HEK293 (cell line): ENCODE data around the gene TNNI3K.

ENCODE experiments used
- HOXC10 ChIP-seq: sonication (generic); formaldehyde crosslinking; IDR thresholded peaks from 2 replicates; pipeline ENCODE4 v1.8.1; 2023; ENCODE audit warnings: mild to moderate bottlenecking, missing genetic modification reagents
- KLF7 ChIP-seq: fragments of 450-650 bp; formaldehyde crosslinking; IDR thresholded peaks from 2 replicates; pipeline ENCODE4 v1.5.1; 2016; ENCODE audit warnings: missing biosample characterization, missing genetic modification characterization, borderline replicate concordance
- SP3 ChIP-seq: fragments of 450-650 bp; formaldehyde crosslinking; IDR thresholded peaks from 2 replicates; pipeline ENCODE4 v1.5.1; 2016; ENCODE audit warnings: missing biosample characterization, missing genetic modification characterization
- ZNF274 ChIP-seq, 2 experiments: fragments of 200-500 bp in 1 of 2; fragments of 450-650 bp in 1 of 2; sonication (Bioruptor generic) in 1 of 2; formaldehyde crosslinking in 1 of 2; IDR thresholded peaks; 2 replicates each; pipeline versions ENCODE4 v1.5.1 to v1.6.1; 2014 to 2016; ENCODE audit warnings: borderline replicate concordance in 1 of 2, inconsistent platforms in 1 of 2, low read length in 1 of 2, missing biosample characterization in 1 of 2, missing genetic modification characterization in 1 of 2
- ZNF292 ChIP-seq: fragments of 450-650 bp; formaldehyde crosslinking; IDR thresholded peaks from 2 replicates; pipeline ENCODE4 v1.5.1; 2016; ENCODE audit warnings: low read depth, missing biosample characterization, missing genetic modification characterization, borderline replicate concordance
- ZNF335 ChIP-seq: fragments of 450-650 bp; formaldehyde crosslinking; conservative IDR thresholded peaks from 2 replicates; pipeline ENCODE4 v1.5.1; 2016; ENCODE audit warnings: missing biosample characterization, missing genetic modification characterization
- ZNF404 ChIP-seq: fragments of 450-650 bp; formaldehyde crosslinking; IDR thresholded peaks from 2 replicates; pipeline ENCODE4 v1.5.1; 2017; ENCODE audit warnings: missing biosample characterization, missing genetic modification characterization
- ZNF510 ChIP-seq: fragments of 450-650 bp; formaldehyde crosslinking; IDR thresholded peaks from 2 replicates; pipeline ENCODE4 v1.5.1; 2018; ENCODE audit warnings: mild to moderate bottlenecking, missing genetic modification characterization, missing biosample characterization; ENCODE audit not compliant: insufficient replicate concordance
- ZNF514 ChIP-seq: fragments of 450-650 bp; formaldehyde crosslinking; IDR thresholded peaks from 2 replicates; pipeline ENCODE4 v1.5.1; 2016; ENCODE audit warnings: missing biosample characterization, missing genetic modification characterization
- ZNF558 ChIP-seq: fragments of 450-650 bp; formaldehyde crosslinking; IDR thresholded peaks from 2 replicates; pipeline ENCODE4 v1.5.1; 2016; ENCODE audit warnings: missing biosample characterization, missing genetic modification characterization
- ZNF785 ChIP-seq: fragments of 450-650 bp; formaldehyde crosslinking; IDR thresholded peaks from 2 replicates; pipeline ENCODE4 v1.5.1; 2016; ENCODE audit warnings: missing biosample characterization, missing genetic modification characterization
- TF ChIP-seq, protein P1 (sequence below): fragments of 450-650 bp; formaldehyde crosslinking; conservative IDR thresholded peaks from 2 replicates; pipeline ENCODE4 v1.5.1; 2016; ENCODE audit warnings: low read depth, missing biosample characterization, missing genetic modification characterization
- TF ChIP-seq, protein P2 (sequence below): fragments of 450-650 bp; formaldehyde crosslinking; IDR thresholded peaks from 2 replicates; pipeline ENCODE4 v1.5.1; 2016; ENCODE audit warnings: missing biosample characterization, missing genetic modification characterization
- TF ChIP-seq, protein P3 (sequence below): fragments of 450-650 bp; formaldehyde crosslinking; IDR thresholded peaks from 2 replicates; pipeline ENCODE4 v1.5.1; 2016; ENCODE audit warnings: missing biosample characterization, missing genetic modification characterization, borderline replicate concordance
- TF ChIP-seq, protein P4 (sequence below): fragments of 450-650 bp; formaldehyde crosslinking; IDR thresholded peaks from 2 replicates; pipeline ENCODE4 v1.5.1; 2016; ENCODE audit warnings: missing biosample characterization, missing genetic modification characterization
- TF ChIP-seq, protein P5 (sequence below): fragments of 450-650 bp; formaldehyde crosslinking; IDR thresholded peaks from 2 replicates; pipeline ENCODE4 v1.5.1; 2017; ENCODE audit warnings: missing biosample characterization, missing genetic modification characterization

TNNI3K gene

GRCh38 chr1:74197657-74198552 is 37.3 kb upstream of the TNNI3K start, which contains the start of the genes FPGT and LRRIQ3 (continued):
- TF ChIP-seq, protein P1, sequence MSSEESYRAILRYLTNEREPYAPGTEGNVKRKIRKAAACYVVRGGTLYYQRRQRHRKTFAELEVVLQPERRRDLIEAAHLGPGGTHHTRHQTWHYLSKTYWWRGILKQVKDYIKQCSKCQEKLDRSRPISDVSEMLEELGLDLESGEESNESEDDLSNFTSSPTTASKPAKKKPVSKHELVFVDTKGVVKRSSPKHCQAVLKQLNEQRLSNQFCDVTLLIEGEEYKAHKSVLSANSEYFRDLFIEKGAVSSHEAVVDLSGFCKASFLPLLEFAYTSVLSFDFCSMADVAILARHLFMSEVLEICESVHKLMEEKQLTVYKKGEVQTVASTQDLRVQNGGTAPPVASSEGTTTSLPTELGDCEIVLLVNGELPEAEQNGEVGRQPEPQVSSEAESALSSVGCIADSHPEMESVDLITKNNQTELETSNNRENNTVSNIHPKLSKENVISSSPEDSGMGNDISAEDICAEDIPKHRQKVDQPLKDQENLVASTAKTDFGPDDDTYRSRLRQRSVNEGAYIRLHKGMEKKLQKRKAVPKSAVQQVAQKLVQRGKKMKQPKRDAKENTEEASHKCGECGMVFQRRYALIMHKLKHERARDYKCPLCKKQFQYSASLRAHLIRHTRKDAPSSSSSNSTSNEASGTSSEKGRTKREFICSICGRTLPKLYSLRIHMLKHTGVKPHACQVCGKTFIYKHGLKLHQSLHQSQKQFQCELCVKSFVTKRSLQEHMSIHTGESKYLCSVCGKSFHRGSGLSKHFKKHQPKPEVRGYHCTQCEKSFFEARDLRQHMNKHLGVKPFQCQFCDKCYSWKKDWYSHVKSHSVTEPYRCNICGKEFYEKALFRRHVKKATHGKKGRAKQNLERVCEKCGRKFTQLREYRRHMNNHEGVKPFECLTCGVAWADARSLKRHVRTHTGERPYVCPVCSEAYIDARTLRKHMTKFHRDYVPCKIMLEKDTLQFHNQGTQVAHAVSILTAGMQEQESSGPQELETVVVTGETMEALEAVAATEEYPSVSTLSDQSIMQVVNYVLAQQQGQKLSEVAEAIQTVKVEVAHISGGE (tag by site-specific recombination): peak; percentile 52
- TF ChIP-seq HOXC10 (no peak), KLF7 (tag by site-specific recombination) (no peak), ZNF514 (tag by site-specific recombination) (no peak), ZNF335 (tag by site-specific recombination) (peak; percentile 54; the same call in 1 of the 2 replicates), ZNF274 (IDR thresholded peaks at IDR 0.05; ENCODE audit: low read length) (no peak), ZNF274 (tag by site-specific recombination; IDR thresholded peaks at IDR 0.05; ENCODE audit: borderline replicate concordance) (no peak), ZNF404 (tag by site-specific recombination) (no peak), ZNF785 (tag by site-specific recombination) (no peak), ZNF292 (no peak), SP3 (tag by site-specific recombination) (peak; percentile 73), ZNF510 (no peak), ZNF558 (tag by site-specific recombination) (no peak)
- TF ChIP-seq, protein P2, sequence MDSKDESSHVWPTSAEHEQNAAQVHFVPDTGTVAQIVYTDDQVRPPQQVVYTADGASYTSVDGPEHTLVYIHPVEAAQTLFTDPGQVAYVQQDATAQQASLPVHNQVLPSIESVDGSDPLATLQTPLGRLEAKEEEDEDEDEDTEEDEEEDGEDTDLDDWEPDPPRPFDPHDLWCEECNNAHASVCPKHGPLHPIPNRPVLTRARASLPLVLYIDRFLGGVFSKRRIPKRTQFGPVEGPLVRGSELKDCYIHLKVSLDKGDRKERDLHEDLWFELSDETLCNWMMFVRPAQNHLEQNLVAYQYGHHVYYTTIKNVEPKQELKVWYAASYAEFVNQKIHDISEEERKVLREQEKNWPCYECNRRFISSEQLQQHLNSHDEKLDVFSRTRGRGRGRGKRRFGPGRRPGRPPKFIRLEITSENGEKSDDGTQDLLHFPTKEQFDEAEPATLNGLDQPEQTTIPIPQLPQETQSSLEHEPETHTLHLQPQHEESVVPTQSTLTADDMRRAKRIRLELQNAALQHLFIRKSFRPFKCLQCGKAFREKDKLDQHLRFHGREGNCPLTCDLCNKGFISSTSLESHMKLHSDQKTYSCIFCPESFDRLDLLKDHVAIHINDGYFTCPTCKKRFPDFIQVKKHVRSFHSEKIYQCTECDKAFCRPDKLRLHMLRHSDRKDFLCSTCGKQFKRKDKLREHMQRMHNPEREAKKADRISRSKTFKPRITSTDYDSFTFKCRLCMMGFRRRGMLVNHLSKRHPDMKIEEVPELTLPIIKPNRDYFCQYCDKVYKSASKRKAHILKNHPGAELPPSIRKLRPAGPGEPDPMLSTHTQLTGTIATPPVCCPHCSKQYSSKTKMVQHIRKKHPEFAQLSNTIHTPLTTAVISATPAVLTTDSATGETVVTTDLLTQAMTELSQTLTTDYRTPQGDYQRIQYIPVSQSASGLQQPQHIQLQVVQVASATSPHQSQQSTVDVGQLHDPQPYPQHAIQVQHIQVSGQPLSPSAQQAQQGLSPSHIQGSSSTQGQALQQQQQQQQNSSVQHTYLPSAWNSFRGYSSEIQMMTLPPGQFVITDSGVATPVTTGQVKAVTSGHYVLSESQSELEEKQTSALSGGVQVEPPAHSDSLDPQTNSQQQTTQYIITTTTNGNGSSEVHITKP (tag by site-specific recombination): no peak
- TF ChIP-seq, protein P3, sequence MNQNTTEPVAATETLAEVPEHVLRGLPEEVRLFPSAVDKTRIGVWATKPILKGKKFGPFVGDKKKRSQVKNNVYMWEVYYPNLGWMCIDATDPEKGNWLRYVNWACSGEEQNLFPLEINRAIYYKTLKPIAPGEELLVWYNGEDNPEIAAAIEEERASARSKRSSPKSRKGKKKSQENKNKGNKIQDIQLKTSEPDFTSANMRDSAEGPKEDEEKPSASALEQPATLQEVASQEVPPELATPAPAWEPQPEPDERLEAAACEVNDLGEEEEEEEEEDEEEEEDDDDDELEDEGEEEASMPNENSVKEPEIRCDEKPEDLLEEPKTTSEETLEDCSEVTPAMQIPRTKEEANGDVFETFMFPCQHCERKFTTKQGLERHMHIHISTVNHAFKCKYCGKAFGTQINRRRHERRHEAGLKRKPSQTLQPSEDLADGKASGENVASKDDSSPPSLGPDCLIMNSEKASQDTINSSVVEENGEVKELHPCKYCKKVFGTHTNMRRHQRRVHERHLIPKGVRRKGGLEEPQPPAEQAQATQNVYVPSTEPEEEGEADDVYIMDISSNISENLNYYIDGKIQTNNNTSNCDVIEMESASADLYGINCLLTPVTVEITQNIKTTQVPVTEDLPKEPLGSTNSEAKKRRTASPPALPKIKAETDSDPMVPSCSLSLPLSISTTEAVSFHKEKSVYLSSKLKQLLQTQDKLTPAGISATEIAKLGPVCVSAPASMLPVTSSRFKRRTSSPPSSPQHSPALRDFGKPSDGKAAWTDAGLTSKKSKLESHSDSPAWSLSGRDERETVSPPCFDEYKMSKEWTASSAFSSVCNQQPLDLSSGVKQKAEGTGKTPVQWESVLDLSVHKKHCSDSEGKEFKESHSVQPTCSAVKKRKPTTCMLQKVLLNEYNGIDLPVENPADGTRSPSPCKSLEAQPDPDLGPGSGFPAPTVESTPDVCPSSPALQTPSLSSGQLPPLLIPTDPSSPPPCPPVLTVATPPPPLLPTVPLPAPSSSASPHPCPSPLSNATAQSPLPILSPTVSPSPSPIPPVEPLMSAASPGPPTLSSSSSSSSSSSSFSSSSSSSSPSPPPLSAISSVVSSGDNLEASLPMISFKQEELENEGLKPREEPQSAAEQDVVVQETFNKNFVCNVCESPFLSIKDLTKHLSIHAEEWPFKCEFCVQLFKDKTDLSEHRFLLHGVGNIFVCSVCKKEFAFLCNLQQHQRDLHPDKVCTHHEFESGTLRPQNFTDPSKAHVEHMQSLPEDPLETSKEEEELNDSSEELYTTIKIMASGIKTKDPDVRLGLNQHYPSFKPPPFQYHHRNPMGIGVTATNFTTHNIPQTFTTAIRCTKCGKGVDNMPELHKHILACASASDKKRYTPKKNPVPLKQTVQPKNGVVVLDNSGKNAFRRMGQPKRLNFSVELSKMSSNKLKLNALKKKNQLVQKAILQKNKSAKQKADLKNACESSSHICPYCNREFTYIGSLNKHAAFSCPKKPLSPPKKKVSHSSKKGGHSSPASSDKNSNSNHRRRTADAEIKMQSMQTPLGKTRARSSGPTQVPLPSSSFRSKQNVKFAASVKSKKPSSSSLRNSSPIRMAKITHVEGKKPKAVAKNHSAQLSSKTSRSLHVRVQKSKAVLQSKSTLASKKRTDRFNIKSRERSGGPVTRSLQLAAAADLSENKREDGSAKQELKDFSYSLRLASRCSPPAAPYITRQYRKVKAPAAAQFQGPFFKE: no peak
- TF ChIP-seq, protein P4, sequence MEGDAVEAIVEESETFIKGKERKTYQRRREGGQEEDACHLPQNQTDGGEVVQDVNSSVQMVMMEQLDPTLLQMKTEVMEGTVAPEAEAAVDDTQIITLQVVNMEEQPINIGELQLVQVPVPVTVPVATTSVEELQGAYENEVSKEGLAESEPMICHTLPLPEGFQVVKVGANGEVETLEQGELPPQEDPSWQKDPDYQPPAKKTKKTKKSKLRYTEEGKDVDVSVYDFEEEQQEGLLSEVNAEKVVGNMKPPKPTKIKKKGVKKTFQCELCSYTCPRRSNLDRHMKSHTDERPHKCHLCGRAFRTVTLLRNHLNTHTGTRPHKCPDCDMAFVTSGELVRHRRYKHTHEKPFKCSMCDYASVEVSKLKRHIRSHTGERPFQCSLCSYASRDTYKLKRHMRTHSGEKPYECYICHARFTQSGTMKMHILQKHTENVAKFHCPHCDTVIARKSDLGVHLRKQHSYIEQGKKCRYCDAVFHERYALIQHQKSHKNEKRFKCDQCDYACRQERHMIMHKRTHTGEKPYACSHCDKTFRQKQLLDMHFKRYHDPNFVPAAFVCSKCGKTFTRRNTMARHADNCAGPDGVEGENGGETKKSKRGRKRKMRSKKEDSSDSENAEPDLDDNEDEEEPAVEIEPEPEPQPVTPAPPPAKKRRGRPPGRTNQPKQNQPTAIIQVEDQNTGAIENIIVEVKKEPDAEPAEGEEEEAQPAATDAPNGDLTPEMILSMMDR (tag by site-specific recombination): no peak
- TF ChIP-seq, protein P5, sequence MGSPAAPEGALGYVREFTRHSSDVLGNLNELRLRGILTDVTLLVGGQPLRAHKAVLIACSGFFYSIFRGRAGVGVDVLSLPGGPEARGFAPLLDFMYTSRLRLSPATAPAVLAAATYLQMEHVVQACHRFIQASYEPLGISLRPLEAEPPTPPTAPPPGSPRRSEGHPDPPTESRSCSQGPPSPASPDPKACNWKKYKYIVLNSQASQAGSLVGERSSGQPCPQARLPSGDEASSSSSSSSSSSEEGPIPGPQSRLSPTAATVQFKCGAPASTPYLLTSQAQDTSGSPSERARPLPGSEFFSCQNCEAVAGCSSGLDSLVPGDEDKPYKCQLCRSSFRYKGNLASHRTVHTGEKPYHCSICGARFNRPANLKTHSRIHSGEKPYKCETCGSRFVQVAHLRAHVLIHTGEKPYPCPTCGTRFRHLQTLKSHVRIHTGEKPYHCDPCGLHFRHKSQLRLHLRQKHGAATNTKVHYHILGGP (tag by site-specific recombination): peak; percentile 77; the same call in 1 of the 2 replicates
